ENCODE results near the gene CCL14.

CCL14 gene

GRCh38 chr17:35991075-35991474 lies 4.5 kb upstream of the CCL14 start:
- no peak for DNase-seq (ENCODE audit: low read depth in 2 of 2)

- DNase-seq (ENCODE audit: low read depth in 2 of 2): no peak
Measured at GRCh38 chr17:35988164-35988563, 1.6 kb upstream of the CCL14 start.

GRCh38 chr17:35984140-35984539 lies 2.4 kb downstream of the CCL14 start:
- no peak for DNase-seq (ENCODE audit: low read depth in 2 of 2)

GRCh38 chr17:35982409-35983191 lies 3.9 kb downstream of the CCL14 start:
- no peak for DNase-seq (ENCODE audit: low read depth in 2 of 2)

- DNase-seq (ENCODE audit: low read depth in 2 of 2): no peak
Measured at GRCh38 chr17:35981908-35982330, 4.6 kb downstream of the CCL14 start.

GRCh38 chr17:35981246-35981645 lies 5.3 kb downstream of the CCL14 start, which contains the start of gene CCL16:
TSS of gene CCL16 (minus strand) at chr17:35981497. CDS start at chr17:35981420, 77 bp downstream.
- no peak for DNase-seq (ENCODE audit: low read depth in 2 of 2)

GRCh38 chr17:35978346-35978745 lies 8.2 kb downstream of the CCL14 start:
- DNase-seq (ENCODE audit: low read depth in 2 of 2): no peak

- no peak for DNase-seq (ENCODE audit: low read depth in 2 of 2)
Measured at GRCh38 chr17:35977509-35977908, 9.0 kb downstream of the CCL14 start.

GRCh38 chr17:35973333-35974260 lies 12.9 kb downstream of the CCL14 start:
- DNase-seq (ENCODE audit: low read depth in 2 of 2): no peak

GRCh38 chr17:35972945-35973332 lies 13.6 kb downstream of the CCL14 start:
- DNase-seq (ENCODE audit: low read depth in 2 of 2): no peak

- DNase-seq (ENCODE audit: low read depth in 2 of 2): no peak
Measured at GRCh38 chr17:35972535-35972934, 14.0 kb downstream of the CCL14 start.

- no peak for DNase-seq (ENCODE audit: low read depth in 2 of 2)
Measured at GRCh38 chr17:35972066-35972465, 14.5 kb downstream of the CCL14 start.

GRCh38 chr17:35969558-35970380 lies 16.8 kb downstream of the CCL14 start:
- DNase-seq (ENCODE audit: low read depth in 2 of 2): peak; percentile 21 to 52

- DNase-seq (ENCODE audit: low read depth in 2 of 2): no peak
Measured at GRCh38 chr17:35968520-35969054, 17.9 kb downstream of the CCL14 start.

GRCh38 chr17:35965272-35965671 lies 21.3 kb downstream of the CCL14 start:
- DNase-seq (ENCODE audit: low read depth in 2 of 2): no peak

- DNase-seq (ENCODE audit: low read depth in 2 of 2): no peak
Measured at GRCh38 chr17:35963663-35964062, 22.9 kb downstream of the CCL14 start.

- DNase-seq (ENCODE audit: low read depth in 2 of 2): no peak
Measured at GRCh38 chr17:35953720-35954119, 32.8 kb downstream of the CCL14 start.

GRCh38 chr17:35949401-35949800 lies 37.1 kb downstream of the CCL14 start:
- no peak for DNase-seq (ENCODE audit: low read depth in 2 of 2)

GRCh38 chr17:35948092-35948491 lies 38.4 kb downstream of the CCL14 start:
- no peak for DNase-seq (ENCODE audit: low read depth in 2 of 2)

GRCh38 chr17:35947156-35947585 lies 39.4 kb downstream of the CCL14 start:
- DNase-seq (ENCODE audit: low read depth in 2 of 2): peak in 1 of 2 donors; percentile 12

GRCh38 chr17:35944151-35944550 lies 42.4 kb downstream of the CCL14 start:
- DNase-seq (ENCODE audit: low read depth in 2 of 2): no peak
